ENCODE measurements around the gene UNC80. TPM values are rescaled to one million over a fixed set of nuclear protein-coding genes. Genes with fewer than 3 reads are reported as not detected.
A peak's percentile ranks its signal among the peaks of the same experiment; 100 is the strongest.

UNC80 gene
- total RNA-seq, 1 donor from 2014 or later, result 2.8 TPM

DNA sequence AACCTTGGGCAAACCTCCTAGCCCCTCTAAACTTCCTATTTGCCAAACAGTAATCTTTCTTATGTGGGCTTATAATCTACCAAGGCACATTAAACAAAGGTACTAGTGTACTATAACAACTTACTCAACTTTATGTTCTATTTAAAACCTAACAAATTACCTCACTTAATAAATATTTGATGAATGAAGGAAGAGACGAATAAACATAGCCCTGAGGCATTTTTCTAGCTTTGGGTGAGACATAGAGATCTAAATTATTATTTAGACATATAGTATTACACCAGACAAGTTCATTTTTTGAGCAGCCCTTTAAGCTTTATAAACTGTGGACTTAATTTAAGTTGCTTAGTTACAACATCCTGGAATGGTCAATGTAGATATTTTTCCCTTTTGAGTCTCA lies 104.6 kb downstream of the UNC80 start:
- TF ChIP-seq, protein P1, sequence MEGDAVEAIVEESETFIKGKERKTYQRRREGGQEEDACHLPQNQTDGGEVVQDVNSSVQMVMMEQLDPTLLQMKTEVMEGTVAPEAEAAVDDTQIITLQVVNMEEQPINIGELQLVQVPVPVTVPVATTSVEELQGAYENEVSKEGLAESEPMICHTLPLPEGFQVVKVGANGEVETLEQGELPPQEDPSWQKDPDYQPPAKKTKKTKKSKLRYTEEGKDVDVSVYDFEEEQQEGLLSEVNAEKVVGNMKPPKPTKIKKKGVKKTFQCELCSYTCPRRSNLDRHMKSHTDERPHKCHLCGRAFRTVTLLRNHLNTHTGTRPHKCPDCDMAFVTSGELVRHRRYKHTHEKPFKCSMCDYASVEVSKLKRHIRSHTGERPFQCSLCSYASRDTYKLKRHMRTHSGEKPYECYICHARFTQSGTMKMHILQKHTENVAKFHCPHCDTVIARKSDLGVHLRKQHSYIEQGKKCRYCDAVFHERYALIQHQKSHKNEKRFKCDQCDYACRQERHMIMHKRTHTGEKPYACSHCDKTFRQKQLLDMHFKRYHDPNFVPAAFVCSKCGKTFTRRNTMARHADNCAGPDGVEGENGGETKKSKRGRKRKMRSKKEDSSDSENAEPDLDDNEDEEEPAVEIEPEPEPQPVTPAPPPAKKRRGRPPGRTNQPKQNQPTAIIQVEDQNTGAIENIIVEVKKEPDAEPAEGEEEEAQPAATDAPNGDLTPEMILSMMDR (conservative IDR thresholded peaks at IDR 0.05), result no peak
- DNase-seq (ENCODE audit: low read depth, low spot score), result no peak

DNA sequence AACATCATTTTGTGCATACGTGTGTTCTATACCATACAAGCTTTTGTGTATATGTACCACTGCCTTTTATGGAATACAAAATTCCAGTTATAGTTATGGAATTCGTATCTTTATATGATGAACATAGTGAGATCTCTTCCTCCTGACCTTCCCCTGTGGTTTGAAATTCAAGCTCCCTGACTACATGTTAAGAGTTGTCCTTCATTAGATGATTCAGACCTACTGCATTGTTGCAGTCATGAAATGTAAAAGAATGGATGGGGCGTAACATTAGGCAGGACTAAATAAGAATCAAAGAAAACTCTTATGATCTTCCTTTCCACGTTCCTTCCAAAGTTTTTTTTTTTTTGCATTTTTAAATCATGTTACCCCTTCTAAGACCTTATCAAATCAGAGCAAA lies 107.1 kb downstream of the UNC80 start:
- Mint-ChIP-seq H3K4me1 (peaks cover 4% of the 10 kb centered on the region), H3K36me3 (ENCODE audit: low read depth) (peaks cover 6% of the 10 kb centered on the region), H3K27me3 (ENCODE audit: low read depth) (no peaks in the 10 kb centered on the region), H3K9me3 (no peaks in the 10 kb centered on the region), H3K4me3 (no peak overlapping the region), H3K27ac (ENCODE audit: unreplicated experiment) (no peak overlapping the region)
- DNase-seq (ENCODE audit: low read depth, low spot score), result no peak
- TF ChIP-seq, protein P1 (conservative IDR thresholded peaks at IDR 0.05), result no peak

More for the DNA sequence above, 104.6 kb downstream of the UNC80 start:
- Mint-ChIP-seq H3K27ac (ENCODE audit: unreplicated experiment) (peak overlapping the region; percentile 57), H3K27me3 (ENCODE audit: low read depth) (no peaks in the 10 kb centered on the region), H3K4me1 (peaks cover 13% of the 10 kb centered on the region), H3K9me3 (no peaks in the 10 kb centered on the region), H3K4me3 (no peak overlapping the region), H3K36me3 (ENCODE audit: low read depth) (peaks cover 6% of the 10 kb centered on the region)

- H3K9me3 Mint-ChIP-seq, result peaks cover 3% of the 10 kb centered on the region
- no peaks in the 10 kb centered on the region for H3K27me3 Mint-ChIP-seq (ENCODE audit: low read depth)
- H3K27ac Mint-ChIP-seq (ENCODE audit: unreplicated experiment), result no peak overlapping the region
- peaks cover 6% of the 10 kb centered on the region for H3K36me3 Mint-ChIP-seq (ENCODE audit: low read depth)
- TF ChIP-seq, protein P1 (conservative IDR thresholded peaks at IDR 0.05), result no peak
- no peak for DNase-seq (ENCODE audit: low read depth, low spot score)
- peaks cover 13% of the 10 kb centered on the region for H3K4me1 Mint-ChIP-seq
- H3K4me3 Mint-ChIP-seq, result no peak overlapping the region
Observed at GRCh38 chr2:209900638-209901037, 129.0 kb downstream of the UNC80 start.

GRCh38 chr2:209901172-209901571 lies 129.5 kb downstream of the UNC80 start:
- no peak overlapping the region for H3K4me3 Mint-ChIP-seq
- TF ChIP-seq, protein P1 (conservative IDR thresholded peaks at IDR 0.05), result no peak
- H3K27me3 Mint-ChIP-seq (ENCODE audit: low read depth), result no peaks in the 10 kb centered on the region
- peaks cover 6% of the 10 kb centered on the region for H3K36me3 Mint-ChIP-seq (ENCODE audit: low read depth)
- H3K9me3 Mint-ChIP-seq, result peaks cover 3% of the 10 kb centered on the region
- no peak overlapping the region for H3K27ac Mint-ChIP-seq (ENCODE audit: unreplicated experiment)
- DNase-seq (ENCODE audit: low read depth, low spot score), result no peak
- H3K4me1 Mint-ChIP-seq, result peaks cover 13% of the 10 kb centered on the region

DNA sequence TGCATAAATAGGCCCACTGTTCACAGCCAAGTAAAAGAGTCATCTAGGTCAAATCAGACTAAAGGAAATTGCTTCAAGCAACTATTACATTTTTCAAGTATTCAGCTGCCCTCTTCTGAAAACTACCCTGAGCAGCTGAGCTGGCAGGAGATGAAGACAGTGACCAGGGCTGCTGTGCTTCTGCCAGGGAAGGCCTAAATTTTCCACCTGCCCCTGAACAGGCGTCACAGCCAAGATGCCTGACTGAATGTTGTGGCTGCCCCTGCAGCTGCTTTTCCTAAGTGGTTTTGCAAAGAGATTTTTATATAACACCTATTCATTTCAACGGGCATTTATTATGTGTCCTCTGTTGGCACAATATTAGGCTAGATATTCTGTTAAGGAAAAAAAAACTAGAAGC lies 134.1 kb downstream of the UNC80 start:
- Mint-ChIP-seq H3K4me3 (no peak overlapping the region), H3K4me1 (peaks cover 29% of the 10 kb centered on the region), H3K27ac (ENCODE audit: unreplicated experiment) (no peak overlapping the region), H3K27me3 (ENCODE audit: low read depth) (no peaks in the 10 kb centered on the region), H3K36me3 (ENCODE audit: low read depth) (peaks cover 29% of the 10 kb centered on the region), H3K9me3 (peaks cover 15% of the 10 kb centered on the region)
- no peak for DNase-seq (ENCODE audit: low read depth, low spot score)
- TF ChIP-seq, protein P1 (conservative IDR thresholded peaks at IDR 0.05), result no peak

DNA sequence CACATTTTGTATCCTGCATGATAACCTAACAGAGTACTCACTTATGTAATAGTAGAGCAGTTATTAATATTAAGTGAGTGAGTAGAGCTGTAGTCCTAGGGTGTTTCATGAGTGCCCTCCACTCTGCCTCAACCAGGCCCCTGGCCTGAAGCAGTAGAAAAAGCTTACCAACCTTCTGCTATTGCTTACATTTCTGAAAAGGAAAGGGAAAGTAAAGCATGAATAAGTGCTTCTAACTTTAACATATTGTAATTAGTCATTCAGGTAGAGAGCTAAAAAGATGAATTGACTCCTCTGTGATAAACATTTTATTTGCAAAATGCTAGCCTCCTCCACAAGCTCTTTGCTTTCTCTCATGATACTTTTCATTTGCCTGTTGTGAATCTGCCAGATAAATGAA lies 136.1 kb downstream of the UNC80 start:
- Mint-ChIP-seq H3K4me1 (peaks cover 38% of the 10 kb centered on the region), H3K36me3 (ENCODE audit: low read depth) (peaks cover 29% of the 10 kb centered on the region), H3K27ac (ENCODE audit: unreplicated experiment) (no peak overlapping the region), H3K9me3 (peaks cover 15% of the 10 kb centered on the region), H3K4me3 (no peak overlapping the region), H3K27me3 (ENCODE audit: low read depth) (no peaks in the 10 kb centered on the region)
- no peak for DNase-seq (ENCODE audit: low read depth, low spot score)
- TF ChIP-seq, protein P1 (conservative IDR thresholded peaks at IDR 0.05), result no peak

Data from neural crest cell (in vitro differentiated cells).